Choroid plexus epithelial cell (primary cell): ENCODE data around the gene SYT14.
"Not testable (repeated sequence)": the region's sequence is repeated elsewhere in the genome, so short reads cannot be mapped to it uniquely, and the experiment has no call there.

Source experiments
- DNase-seq: peaks from one replicate; pipeline ENCODE4 v3.0.0-alpha.2; 2010; ENCODE audit warnings: low read depth
- H3K4me3 ChIP-seq: 2 replicates; pipeline ENCODE4 v1.5.1; 2011; ENCODE audit warnings: low read depth, mild to moderate bottlenecking, control low read depth, low read length, moderate library complexity
- CTCF ChIP-seq: conservative IDR thresholded peaks from 2 replicates; pipeline ENCODE4 v1.5.1; 2011; ENCODE audit warnings: low read depth, mild to moderate bottlenecking, control low read depth, inconsistent platforms, low read length, moderate library complexity

SYT14 gene

GRCh38 chr1:210104103-210104502 is 166.1 kb downstream of the SYT14 start:
- H3K4me3 ChIP-seq: no peak overlapping the region
- no peak for TF ChIP-seq CTCF
- DNase-seq: no peak

GRCh38 chr1:210112906-210113305 is 174.9 kb downstream of the SYT14 start:
- not testable (repeated sequence) for H3K4me3 ChIP-seq, DNase-seq

DNA sequence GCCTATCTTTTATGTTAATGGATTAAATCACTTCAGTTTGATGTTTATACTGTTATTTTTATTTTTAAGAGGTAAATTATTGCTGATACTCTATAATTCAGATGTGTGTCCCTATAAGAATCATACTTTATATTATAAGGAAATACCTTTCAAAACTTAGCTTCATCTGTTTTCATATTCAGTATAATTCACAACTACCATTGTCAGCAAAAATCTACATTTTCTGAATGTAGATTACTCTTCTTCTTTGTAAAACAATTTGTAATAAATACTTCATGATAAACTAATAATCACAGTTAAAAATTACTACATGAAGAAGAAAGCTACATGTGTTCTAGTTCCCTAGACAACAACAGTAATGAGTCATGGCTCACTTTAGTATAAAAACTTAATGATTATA is 179.2 kb downstream of the SYT14 start:
- no peak overlapping the region for H3K4me3 ChIP-seq
- TF ChIP-seq CTCF: no peak
- DNase-seq: no peak

- no peak for TF ChIP-seq CTCF
- H3K4me3 ChIP-seq: no peak overlapping the region
- DNase-seq: no peak
Measured at GRCh38 chr1:210117681-210118170, 179.7 kb downstream of the SYT14 start.

DNA sequence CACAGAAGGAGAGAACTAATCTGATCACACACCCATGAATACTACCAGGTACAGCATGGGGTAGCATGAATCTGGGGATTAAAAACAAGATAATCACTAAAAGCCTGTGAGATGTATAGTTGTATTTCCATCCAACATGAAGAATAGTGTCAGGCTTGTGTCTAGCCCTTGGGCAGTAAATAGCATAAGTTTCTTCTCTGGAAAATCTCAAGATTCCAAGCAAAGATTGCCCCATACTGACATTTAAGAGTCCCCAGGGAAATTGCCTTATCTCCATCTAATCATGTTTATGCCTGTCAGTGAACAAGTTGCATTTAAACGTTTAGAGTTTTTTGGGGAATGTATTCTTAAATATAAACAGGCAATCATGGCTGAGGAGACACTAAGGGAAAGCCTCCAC is 185.4 kb downstream of the SYT14 start:
- no peak for TF ChIP-seq CTCF
- DNase-seq: no peak
- H3K4me3 ChIP-seq: no peak overlapping the region

GRCh38 chr1:210123924-210124589 is 186.0 kb downstream of the SYT14 start:
- no peak overlapping the region for H3K4me3 ChIP-seq
- DNase-seq: peak; percentile 11
- TF ChIP-seq CTCF: no peak

GRCh38 chr1:210124736-210125135 is 186.7 kb downstream of the SYT14 start:
- TF ChIP-seq CTCF: no peak
- no peak overlapping the region for H3K4me3 ChIP-seq
- DNase-seq: no peak
